Stomach (tissue), 4 donors: ENCODE data around the gene TBX21.

Source experiments
- EP300 ChIP-seq: sonication (generic); formaldehyde crosslinking; IDR thresholded peaks from one replicate; pipeline ENCODE4 v1.6.1; 2017; ENCODE audit warnings: antibody characterized with exemption
- TF ChIP-seq, protein P1 (sequence below), 7 experiments: fragments of 450-650 bp in 4 of 7; fragments of 200-600 bp in 3 of 7; sonication (generic) in 3 of 7; IDR thresholded peaks; one replicate each; pipeline ENCODE4 v1.5.1; 2016 to 2019; ENCODE audit warnings: antibody characterized with exemption in 7 of 7, control low read depth in 2 of 7, mild to moderate bottlenecking in 1 of 7

- TF ChIP-seq, protein P1, sequence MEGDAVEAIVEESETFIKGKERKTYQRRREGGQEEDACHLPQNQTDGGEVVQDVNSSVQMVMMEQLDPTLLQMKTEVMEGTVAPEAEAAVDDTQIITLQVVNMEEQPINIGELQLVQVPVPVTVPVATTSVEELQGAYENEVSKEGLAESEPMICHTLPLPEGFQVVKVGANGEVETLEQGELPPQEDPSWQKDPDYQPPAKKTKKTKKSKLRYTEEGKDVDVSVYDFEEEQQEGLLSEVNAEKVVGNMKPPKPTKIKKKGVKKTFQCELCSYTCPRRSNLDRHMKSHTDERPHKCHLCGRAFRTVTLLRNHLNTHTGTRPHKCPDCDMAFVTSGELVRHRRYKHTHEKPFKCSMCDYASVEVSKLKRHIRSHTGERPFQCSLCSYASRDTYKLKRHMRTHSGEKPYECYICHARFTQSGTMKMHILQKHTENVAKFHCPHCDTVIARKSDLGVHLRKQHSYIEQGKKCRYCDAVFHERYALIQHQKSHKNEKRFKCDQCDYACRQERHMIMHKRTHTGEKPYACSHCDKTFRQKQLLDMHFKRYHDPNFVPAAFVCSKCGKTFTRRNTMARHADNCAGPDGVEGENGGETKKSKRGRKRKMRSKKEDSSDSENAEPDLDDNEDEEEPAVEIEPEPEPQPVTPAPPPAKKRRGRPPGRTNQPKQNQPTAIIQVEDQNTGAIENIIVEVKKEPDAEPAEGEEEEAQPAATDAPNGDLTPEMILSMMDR (IDR thresholded peaks at IDR 0.05) = no peak
- TF ChIP-seq EP300 = no peak
These were observed 48.4 kb upstream of the TBX21 start for GRCh38 chr17:47684535-47685193.
